Activated naive CD8-positive, alpha-beta T cell (primary cell): Measurements from ENCODE around the gene CHMP1B.

ENCODE experiments used
- H3K27ac Mint-ChIP-seq: one replicate; pipeline ENCODE4 v1.8.0; 2021; ENCODE audit warnings: mixed read lengths
- H3K27me3 Mint-ChIP-seq: one replicate; pipeline ENCODE4 v1.8.0; 2021; ENCODE audit warnings: mixed read lengths
- H3K36me3 Mint-ChIP-seq: one replicate; pipeline ENCODE4 v1.8.0; 2021; ENCODE audit warnings: mixed read lengths
- H3K4me1 Mint-ChIP-seq: one replicate; pipeline ENCODE4 v1.8.0; 2021; ENCODE audit warnings: low read depth, mixed read lengths
- H3K4me3 Mint-ChIP-seq: one replicate; pipeline ENCODE4 v1.8.0; 2021; ENCODE audit warnings: mild to moderate bottlenecking, mixed read lengths
- H3K9me3 Mint-ChIP-seq: one replicate; pipeline ENCODE4 v1.8.0; 2021; ENCODE audit warnings: low read depth, mixed read lengths

The CHMP1B gene

GRCh38 chr18:11823545-11823944 lies 27.7 kb upstream of the CHMP1B start:
- H3K4me1 Mint-ChIP-seq: no peaks in the 10 kb centered on the region
- no peaks in the 10 kb centered on the region for H3K27me3 Mint-ChIP-seq
- H3K27ac Mint-ChIP-seq: no peak overlapping the region
- H3K9me3 Mint-ChIP-seq: no peaks in the 10 kb centered on the region
- peaks cover 2% of the 10 kb centered on the region for H3K36me3 Mint-ChIP-seq
- no peak overlapping the region for H3K4me3 Mint-ChIP-seq

- Mint-ChIP-seq H3K27ac (no peak overlapping the region), H3K4me3 (no peak overlapping the region), H3K36me3 (no peaks in the 10 kb centered on the region), H3K4me1 (no peaks in the 10 kb centered on the region), H3K9me3 (no peaks in the 10 kb centered on the region), H3K27me3 (no peaks in the 10 kb centered on the region)
Measured at GRCh38 chr18:11826836-11827235, 24.4 kb upstream of the CHMP1B start.

GRCh38 chr18:11828786-11829432 lies 22.3 kb upstream of the CHMP1B start:
- Mint-ChIP-seq H3K27me3 (no peaks in the 10 kb centered on the region), H3K9me3 (no peaks in the 10 kb centered on the region), H3K36me3 (no peaks in the 10 kb centered on the region), H3K4me3 (no peak overlapping the region), H3K4me1 (no peaks in the 10 kb centered on the region), H3K27ac (no peak overlapping the region)

DNA sequence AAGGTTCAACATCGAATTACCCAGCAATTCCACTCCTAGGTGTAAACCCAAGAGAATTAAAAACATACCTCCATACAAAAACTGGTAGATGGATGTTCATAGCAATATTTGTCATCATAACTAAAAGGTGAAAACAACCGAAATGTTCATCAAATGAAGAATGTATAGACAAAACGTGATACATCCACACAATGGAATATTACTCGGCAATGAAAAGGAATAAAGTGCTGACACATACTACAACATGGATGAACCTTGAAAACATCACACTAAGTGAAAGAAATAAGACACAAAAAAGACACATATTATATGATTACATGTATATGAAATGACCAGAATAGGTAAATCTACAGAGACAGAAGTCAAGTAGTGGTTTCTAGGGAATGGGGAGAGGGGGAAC lies 20.6 kb upstream of the CHMP1B start:
- no peak overlapping the region for H3K4me3 Mint-ChIP-seq
- H3K36me3 Mint-ChIP-seq: no peaks in the 10 kb centered on the region
- no peaks in the 10 kb centered on the region for H3K4me1 Mint-ChIP-seq
- no peaks in the 10 kb centered on the region for H3K27me3 Mint-ChIP-seq
- no peak overlapping the region for H3K27ac Mint-ChIP-seq
- H3K9me3 Mint-ChIP-seq: no peaks in the 10 kb centered on the region

- no peaks in the 10 kb centered on the region for H3K9me3 Mint-ChIP-seq
- H3K4me1 Mint-ChIP-seq: no peaks in the 10 kb centered on the region
- H3K27me3 Mint-ChIP-seq: no peaks in the 10 kb centered on the region
- H3K36me3 Mint-ChIP-seq: no peaks in the 10 kb centered on the region
- H3K27ac Mint-ChIP-seq: no peak overlapping the region
- no peak overlapping the region for H3K4me3 Mint-ChIP-seq
Measured at GRCh38 chr18:11831921-11832320, 19.3 kb upstream of the CHMP1B start.

GRCh38 chr18:11834772-11835171 lies 16.4 kb upstream of the CHMP1B start:
- peaks cover 2% of the 10 kb centered on the region for H3K27me3 Mint-ChIP-seq
- no peaks in the 10 kb centered on the region for H3K4me1 Mint-ChIP-seq
- no peak overlapping the region for H3K4me3 Mint-ChIP-seq
- H3K36me3 Mint-ChIP-seq: no peaks in the 10 kb centered on the region
- H3K9me3 Mint-ChIP-seq: no peaks in the 10 kb centered on the region
- H3K27ac Mint-ChIP-seq: no peak overlapping the region

DNA sequence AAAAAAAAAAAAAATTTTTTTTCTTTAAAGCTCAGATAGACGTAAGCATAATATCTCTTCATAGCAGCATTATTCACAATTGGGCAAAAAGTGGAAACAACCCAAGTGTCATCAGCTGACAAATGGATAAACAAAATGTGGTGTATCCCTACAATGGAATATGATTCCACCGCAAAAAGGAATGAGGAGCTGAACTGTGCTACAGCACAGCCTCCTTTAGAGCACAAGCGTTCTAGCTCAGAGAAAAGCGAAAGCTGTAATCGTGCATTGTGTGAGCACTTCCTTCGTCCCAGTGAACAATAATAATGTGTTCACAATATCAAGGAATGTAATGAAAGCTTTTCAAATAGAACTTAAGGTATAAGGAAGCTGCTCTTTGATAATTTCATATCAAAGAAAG lies 11.7 kb upstream of the CHMP1B start:
- Mint-ChIP-seq H3K9me3 (no peaks in the 10 kb centered on the region), H3K4me3 (no peak overlapping the region), H3K27me3 (peaks cover 2% of the 10 kb centered on the region), H3K27ac (no peak overlapping the region), H3K4me1 (no peaks in the 10 kb centered on the region), H3K36me3 (no peaks in the 10 kb centered on the region)

DNA sequence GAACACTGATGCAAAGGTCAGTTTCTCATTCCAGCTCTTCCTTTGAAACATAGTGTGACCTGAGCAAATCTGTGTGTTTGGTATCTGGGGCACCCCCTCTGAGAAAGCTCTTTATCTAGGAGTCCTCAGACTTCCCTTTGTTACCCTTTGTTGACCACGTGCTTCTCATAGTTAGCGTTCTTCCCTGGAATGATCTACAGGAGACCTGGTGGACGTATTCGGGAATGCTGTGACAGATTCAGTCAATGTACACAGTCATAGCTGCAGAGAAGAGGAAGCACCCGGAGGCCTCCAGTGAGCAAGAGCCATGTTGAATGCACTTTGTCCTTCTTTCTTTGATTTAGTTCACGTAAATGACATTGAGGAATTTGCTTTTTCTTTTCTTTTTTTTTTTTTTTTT lies 10.7 kb upstream of the CHMP1B start:
- H3K27me3 Mint-ChIP-seq: peaks cover 2% of the 10 kb centered on the region
- no peaks in the 10 kb centered on the region for H3K4me1 Mint-ChIP-seq
- H3K27ac Mint-ChIP-seq: no peak overlapping the region
- no peaks in the 10 kb centered on the region for H3K36me3 Mint-ChIP-seq
- no peak overlapping the region for H3K4me3 Mint-ChIP-seq
- H3K9me3 Mint-ChIP-seq: no peaks in the 10 kb centered on the region

DNA sequence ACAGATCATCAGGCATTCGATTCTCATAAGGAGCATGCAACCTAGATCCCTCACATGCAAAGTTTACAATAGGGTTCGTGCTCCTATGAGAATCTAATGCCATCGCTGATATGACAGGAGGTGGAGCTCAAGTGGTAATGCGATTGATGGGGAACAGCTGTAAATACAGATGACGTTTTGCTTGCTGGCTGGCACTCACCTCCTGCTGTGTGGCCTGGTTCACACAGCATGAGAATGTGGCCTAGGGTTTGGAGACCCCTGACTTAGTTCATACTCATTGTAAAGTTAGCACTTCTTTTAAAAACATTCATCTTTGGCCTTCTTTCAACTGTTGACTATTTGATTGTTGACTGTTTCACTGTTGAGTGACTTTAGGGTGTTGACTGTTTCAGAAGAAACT lies 8.7 kb upstream of the CHMP1B start:
- peaks cover 2% of the 10 kb centered on the region for H3K27me3 Mint-ChIP-seq
- no peaks in the 10 kb centered on the region for H3K36me3 Mint-ChIP-seq
- no peak overlapping the region for H3K27ac Mint-ChIP-seq
- H3K4me3 Mint-ChIP-seq: no peak overlapping the region
- H3K4me1 Mint-ChIP-seq: no peaks in the 10 kb centered on the region
- no peaks in the 10 kb centered on the region for H3K9me3 Mint-ChIP-seq

GRCh38 chr18:11844436-11844835 lies 6.8 kb upstream of the CHMP1B start:
- Mint-ChIP-seq H3K27ac (no peak overlapping the region), H3K4me1 (peaks cover 4% of the 10 kb centered on the region), H3K9me3 (no peaks in the 10 kb centered on the region), H3K27me3 (no peaks in the 10 kb centered on the region), H3K4me3 (no peak overlapping the region), H3K36me3 (no peaks in the 10 kb centered on the region)

GRCh38 chr18:11845654-11846053 lies 5.6 kb upstream of the CHMP1B start:
- no peak overlapping the region for H3K27ac Mint-ChIP-seq
- no peaks in the 10 kb centered on the region for H3K36me3 Mint-ChIP-seq
- H3K9me3 Mint-ChIP-seq: no peaks in the 10 kb centered on the region
- no peak overlapping the region for H3K4me3 Mint-ChIP-seq
- H3K4me1 Mint-ChIP-seq: peaks cover 15% of the 10 kb centered on the region
- no peaks in the 10 kb centered on the region for H3K27me3 Mint-ChIP-seq

DNA sequence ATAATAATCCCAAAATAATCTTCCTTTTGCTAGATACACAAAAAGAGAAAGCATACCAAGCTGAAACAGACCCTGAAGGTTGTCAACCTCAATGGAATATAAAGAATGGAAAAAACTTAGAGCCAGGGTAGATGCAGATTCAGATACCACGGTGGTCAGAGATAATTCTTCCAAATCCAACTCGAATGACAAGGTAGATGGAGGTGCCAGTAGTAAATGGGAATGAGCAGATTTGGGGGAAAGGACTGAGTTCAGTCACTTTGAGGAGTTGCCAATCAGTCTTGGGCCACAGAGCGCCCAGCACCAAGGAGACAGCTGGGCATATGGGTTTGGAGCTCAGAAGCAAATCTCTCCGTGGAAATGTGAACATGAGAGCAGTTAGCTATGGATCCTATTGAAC lies 3.4 kb upstream of the CHMP1B start:
- Mint-ChIP-seq H3K27me3 (no peaks in the 10 kb centered on the region), H3K4me1 (peaks cover 33% of the 10 kb centered on the region), H3K36me3 (no peaks in the 10 kb centered on the region), H3K27ac (no peak overlapping the region), H3K4me3 (no peak overlapping the region), H3K9me3 (no peaks in the 10 kb centered on the region)

- H3K4me3 Mint-ChIP-seq: peak overlapping the region; percentile 30
- no peaks in the 10 kb centered on the region for H3K27me3 Mint-ChIP-seq
- H3K27ac Mint-ChIP-seq: peak overlapping the region; percentile 16
Measured at GRCh38 chr18:11849279-11849678, 1.9 kb upstream of the CHMP1B start.

GRCh38 chr18:11849841-11850634 lies 1.2 kb upstream of the CHMP1B start:
- Mint-ChIP-seq H3K36me3 (no peaks in the 10 kb centered on the region), H3K27ac (peak overlapping the region; percentile 100), H3K9me3 (no peaks in the 10 kb centered on the region), H3K4me3 (peak overlapping the region; percentile 100), H3K4me1 (peaks cover 51% of the 10 kb centered on the region), H3K27me3 (no peaks in the 10 kb centered on the region)

More at GRCh38 chr18:11849279-11849678, 1.9 kb upstream of the CHMP1B start:
- no peaks in the 10 kb centered on the region for H3K9me3 Mint-ChIP-seq
- H3K36me3 Mint-ChIP-seq: no peaks in the 10 kb centered on the region
- peaks cover 47% of the 10 kb centered on the region for H3K4me1 Mint-ChIP-seq

GRCh38 chr18:11850821-11851145 lies 430 bp upstream of the CHMP1B start:
- H3K36me3 Mint-ChIP-seq: no peaks in the 10 kb centered on the region
- peaks cover 54% of the 10 kb centered on the region for H3K4me1 Mint-ChIP-seq
- H3K4me3 Mint-ChIP-seq: peak overlapping the region; percentile 100

More at GRCh38 chr18:11850821-11851145, 430 bp upstream of the CHMP1B start:
- Mint-ChIP-seq H3K27ac (peak overlapping the region; percentile 100), H3K27me3 (no peaks in the 10 kb centered on the region), H3K9me3 (no peaks in the 10 kb centered on the region)
